Endothelial cell of umbilical vein (primary cell): ENCODE results near the gene MAPK8. TPM values are rescaled to one million over a fixed set of nuclear protein-coding genes. Genes with fewer than 3 reads are reported as not detected.

Experiments
- BruUV-seq: library from RNA; stranded (reverse); fragments of 400-500 nt; replicated peaks from 2 replicates; lab custom pipeline; 2021; lab: Mats Ljungman, UMichigan
- CTCF ChIA-PET: fragments of 300-600, 350-600 bp; sonication (Branson Sonifier 250); formaldehyde crosslinking; loops from one replicate; lab custom pipeline; 2021; ENCODE audit warnings: antibody characterized with exemption, inconsistent platforms; lab: Charles Lee
- POLR2A ChIA-PET: fragments of 300-600, 350-600 bp; sonication (Branson Sonifier 250); formaldehyde crosslinking; loops from one replicate; lab custom pipeline; 2021; ENCODE audit warnings: antibody characterized with exemption, inconsistent platforms; lab: Charles Lee
- DNase-seq: peaks from one replicate; pipeline ENCODE4 v3.0.0-alpha.2; 2011; ENCODE audit warnings: low read depth, low spot score
- FAIRE-seq: peaks from 2 replicates; lab custom pipeline; 2011; peaks lifted over from hg19 to GRCh38; lab: Jason Lieb, UNC
- H2AFZ ChIP-seq: 2 replicates; pipeline ENCODE4 v1.6.0; 2012; ENCODE audit warnings: low read depth, low read length, control low read depth, inconsistent platforms
- H3K27ac ChIP-seq: 2 replicates; pipeline ENCODE4 v1.5.1; 2011; ENCODE audit warnings: low read depth, mild to moderate bottlenecking, control low read depth, low read length, moderate library complexity; ENCODE audit not compliant: insufficient read depth
- H3K27me3 ChIP-seq, 2 experiments: 2 replicates each; pipeline versions ENCODE4 v1.6.0 to v1.6.1; 2011; ENCODE audit warnings: low read length in 2 of 2, mixed read lengths in 1 of 2; ENCODE audit not compliant: control insufficient read depth in 2 of 2, insufficient read depth in 2 of 2
- H3K36me3 ChIP-seq, 2 experiments: 2 replicates in 1 of 2; 3 replicates in 1 of 2; pipeline ENCODE4 v1.5.1; 2011; ENCODE audit warnings: low read length in 2 of 2, mild to moderate bottlenecking in 1 of 2, moderate library complexity in 1 of 2; ENCODE audit not compliant: control insufficient read depth in 2 of 2, insufficient read depth in 2 of 2; ENCODE audit errors: extremely low read depth in 1 of 2
- H3K4me1 ChIP-seq: 3 replicates; pipeline ENCODE4 v1.5.1; 2011; ENCODE audit warnings: mild to moderate bottlenecking, low read length; ENCODE audit not compliant: control insufficient read depth, insufficient read depth; ENCODE audit errors: extremely low read depth
- H3K4me2 ChIP-seq: 2 replicates; pipeline ENCODE4 v1.6.1; 2011; ENCODE audit warnings: low read length, control low read depth, mixed read lengths; ENCODE audit not compliant: insufficient read depth
- H3K4me3 ChIP-seq, 3 experiments: fragments of 200-600 bp in 1 of 3; sonication (generic), shearing (Covaris generic) in 1 of 3; replicated peaks in 1 of 3; 2 replicates each; pipeline ENCODE4 v1.5.1; 2011 to 2016; ENCODE audit warnings: control low read depth in 3 of 3, low read length in 3 of 3, mild to moderate bottlenecking in 2 of 3, inconsistent platforms in 1 of 3, low read depth in 1 of 3, moderate library complexity in 1 of 3; ENCODE audit not compliant: insufficient read depth in 1 of 3
- H3K79me2 ChIP-seq: 2 replicates; pipeline ENCODE4 v1.6.0; 2012; ENCODE audit warnings: low read length, inconsistent platforms; ENCODE audit not compliant: control insufficient read depth, insufficient read depth
- H3K9ac ChIP-seq: replicated peaks from 2 replicates; pipeline ENCODE3; 2011; ENCODE audit warnings: low read length, control low read depth; ENCODE audit not compliant: insufficient read depth; ENCODE audit errors: extremely low read depth
- H3K9me1 ChIP-seq: replicated peaks from 3 replicates; pipeline ENCODE4 v1.6.0; 2011; ENCODE audit warnings: mild to moderate bottlenecking, low read length; ENCODE audit not compliant: control insufficient read depth, insufficient read depth; ENCODE audit errors: extremely low read depth
- H3K9me3 ChIP-seq: replicated peaks from 2 replicates; pipeline ENCODE4 v1.5.1; 2012; ENCODE audit warnings: low read length, inconsistent platforms; ENCODE audit not compliant: control insufficient read depth, insufficient read depth
- H4K20me1 ChIP-seq: replicated peaks from 2 replicates; pipeline ENCODE3; 2011; ENCODE audit warnings: mild to moderate bottlenecking, low read length; ENCODE audit not compliant: control insufficient read depth, insufficient read depth; ENCODE audit errors: extremely low read depth
- EZH2 ChIP-seq: IDR thresholded peaks from 2 replicates; pipeline ENCODE4 v1.6.1; 2012; ENCODE audit warnings: borderline replicate concordance, low read depth, mild to moderate bottlenecking, moderate library complexity, low read length, inconsistent platforms; ENCODE audit not compliant: severe bottlenecking
- FOS ChIP-seq: IDR thresholded peaks from 2 replicates; pipeline ENCODE4 v1.6.1; 2011; ENCODE audit warnings: mild to moderate bottlenecking, low read length, moderate library complexity, borderline replicate concordance; ENCODE audit not compliant: insufficient read depth
- GATA2 ChIP-seq: IDR thresholded peaks from 2 replicates; pipeline ENCODE4 v1.7.0; 2011; ENCODE audit warnings: low read depth, mild to moderate bottlenecking, moderate library complexity, mixed read lengths, low read length; ENCODE audit not compliant: insufficient read length, insufficient read depth
- JUN ChIP-seq: IDR thresholded peaks from 2 replicates; pipeline ENCODE4 v1.6.1; 2011; ENCODE audit warnings: borderline replicate concordance, low read depth; ENCODE audit not compliant: insufficient read length, insufficient read depth
- MYC ChIP-seq: IDR thresholded peaks from one replicate; pipeline ENCODE4 v1.6.1; 2011; ENCODE audit warnings: mild to moderate bottlenecking, low read depth, low read length
- POLR2A ChIP-seq: IDR thresholded peaks from 2 replicates; pipeline ENCODE4 v1.6.1; 2012; ENCODE audit warnings: low read depth, mild to moderate bottlenecking, control low read depth, low read length
- POLR2AphosphoS5 ChIP-seq: IDR thresholded peaks from 2 replicates; pipeline ENCODE4 v1.6.1; 2012; ENCODE audit warnings: low read depth, mild to moderate bottlenecking, control low read depth, low read length, moderate library complexity; ENCODE audit not compliant: insufficient read depth
- dilution Hi-C: fragments of 300-500 bp; cut with MboI; formaldehyde crosslinking; loops from one replicate; pipeline ENCODE4 v1.15.0; 2019; ENCODE audit warnings: low sequenced_read_pairs; ENCODE audit not compliant: extremely low pct_ligation_motif_present
- intact Hi-C: fragments of 100-400 bp; cut with micrococcal nuclease; formaldehyde crosslinking; loops from one replicate; pipeline ENCODE4 v1.10.0; 2022
- polyA plus RNA-seq, 4 experiments: library from polyadenylated mRNA; depleted of rRNA in 3 of 4; stranded (reverse) in 3 of 4; unstranded in 1 of 4; fragments of >200 nt; gene quantifications; 2 replicates each; pipeline versions ENCODE4 v1.2.1 to v1.2.3, GENCODE V29; 2011 to 2012; ENCODE audit warnings: missing spikeins in 1 of 4
- total RNA-seq: library from RNA; stranded (reverse); gene quantifications from 2 replicates; pipeline ENCODE4 v1.2.3, GENCODE V29; 2021
- TF ChIP-seq, protein P1 (sequence below), 2 donors: IDR thresholded peaks; 1 replicate in 1 of 2; 2 replicates in 1 of 2; pipeline ENCODE4 v1.5.1; 2011; ENCODE audit warnings: low read length in 2 of 2, mild to moderate bottlenecking in 2 of 2, moderate library complexity in 2 of 2, control low read depth in 1 of 2, inconsistent platforms in 1 of 2, low read depth in 1 of 2; ENCODE audit not compliant: insufficient read depth in 1 of 2; ENCODE audit errors: extremely low read depth in 1 of 2
- TF ChIP-seq, protein P2 (sequence below): IDR thresholded peaks from 2 replicates; pipeline ENCODE4 v1.6.1; 2011; ENCODE audit not compliant: insufficient read depth, insufficient read length

MAPK8 gene
- total and polyA plus RNA-seq, 2 donors (not counting 3 experiments of a cell fraction or from before 2014, with no cell fraction given): 25.3 to 56.2 TPM

DNA sequence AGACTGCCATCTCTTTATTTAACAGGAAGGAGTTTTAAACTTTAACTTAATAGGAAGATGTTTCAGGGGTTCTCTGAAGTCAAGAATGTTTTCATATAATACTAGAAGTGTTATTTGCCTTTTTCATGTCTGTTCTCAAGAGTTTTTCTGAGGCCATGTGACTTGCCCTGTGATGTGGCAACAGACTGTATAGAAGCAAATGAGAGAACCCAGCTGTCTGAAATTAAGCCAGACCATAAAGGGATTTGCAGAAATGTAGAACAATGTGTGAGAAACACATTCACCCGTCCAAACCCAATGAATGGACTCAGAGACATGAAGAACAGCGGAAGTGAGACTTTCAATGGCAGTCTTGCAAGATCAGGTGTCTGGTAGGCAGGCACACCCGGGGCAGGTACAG is 23.8 kb downstream of the MAPK8 start:
- dilution Hi-C loops: no loop called here
- no peak overlapping the region for H3K9ac ChIP-seq
- H3K4me3 ChIP-seq: no peak overlapping the region
- no peaks in the 10 kb centered on the region for H3K36me3 ChIP-seq
- DNase-seq (no peak), FAIRE-seq (no peak)
- no peak overlapping the region for H3K4me2 ChIP-seq
- no peaks in the 10 kb centered on the region for H3K9me1 ChIP-seq
- H3K79me2 ChIP-seq: peaks cover 42% of the 10 kb centered on the region
- TF ChIP-seq MYC (no peak), GATA2 (no peak), JUN (no peak)
- ChIA-PET POLR2A (no interaction called here), CTCF (no interaction called here)
- H3K9me3 ChIP-seq: no peaks in the 10 kb centered on the region
- no peak overlapping the region for H3K27ac ChIP-seq
- H4K20me1 ChIP-seq: peaks cover 4% of the 10 kb centered on the region
- H2AFZ ChIP-seq: no peak overlapping the region
- intact Hi-C loops: no loop called here
- H3K27me3 ChIP-seq: no peaks in the 10 kb centered on the region
- H3K4me1 ChIP-seq: no peaks in the 10 kb centered on the region
- BruUV-seq: no TSS peak

DNA sequence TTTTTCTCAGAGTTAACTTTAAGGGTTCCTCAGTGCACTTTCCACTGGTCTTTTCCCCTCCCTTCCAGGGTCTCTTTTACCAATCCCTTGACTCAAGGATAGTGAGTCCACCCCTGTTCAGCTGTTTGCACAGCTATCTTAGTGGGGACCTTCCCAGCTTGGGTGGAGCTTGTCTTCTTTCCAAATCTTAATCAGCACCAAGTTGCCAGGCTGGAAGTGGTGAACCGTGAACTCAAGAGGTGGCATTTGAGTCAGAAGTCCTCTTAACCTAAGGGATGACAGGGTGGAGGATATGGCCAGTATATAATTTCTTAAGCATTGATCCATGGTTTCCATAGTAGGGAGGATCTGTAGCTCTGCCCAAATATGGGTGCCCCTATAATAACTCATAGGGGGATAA is 25.0 kb downstream of the MAPK8 start:
- no peaks in the 10 kb centered on the region for H3K4me1 ChIP-seq
- DNase-seq: no peak
- H2AFZ ChIP-seq: no peak overlapping the region
- peaks cover 33% of the 10 kb centered on the region for H3K79me2 ChIP-seq
- no peaks in the 10 kb centered on the region for H3K27me3 ChIP-seq
- ChIA-PET CTCF (no interaction called here), POLR2A (no interaction called here)
- H3K9ac ChIP-seq: no peak overlapping the region
- intact Hi-C loops: no loop called here
- H3K27ac ChIP-seq: no peak overlapping the region
- H3K9me1 ChIP-seq: no peaks in the 10 kb centered on the region
- H4K20me1 ChIP-seq: peaks cover 4% of the 10 kb centered on the region
- no peak overlapping the region for H3K4me2 ChIP-seq
- no peaks in the 10 kb centered on the region for H3K36me3 ChIP-seq
- dilution Hi-C loops: no loop called here
- no TSS peak for BruUV-seq
- H3K4me3 ChIP-seq: no peak overlapping the region
- TF ChIP-seq POLR2A (no peak), MYC (no peak), EZH2 (no peak), FOS (no peak), JUN (no peak), POLR2AphosphoS5 (no peak), GATA2 (no peak)
- TF ChIP-seq, protein P1, sequence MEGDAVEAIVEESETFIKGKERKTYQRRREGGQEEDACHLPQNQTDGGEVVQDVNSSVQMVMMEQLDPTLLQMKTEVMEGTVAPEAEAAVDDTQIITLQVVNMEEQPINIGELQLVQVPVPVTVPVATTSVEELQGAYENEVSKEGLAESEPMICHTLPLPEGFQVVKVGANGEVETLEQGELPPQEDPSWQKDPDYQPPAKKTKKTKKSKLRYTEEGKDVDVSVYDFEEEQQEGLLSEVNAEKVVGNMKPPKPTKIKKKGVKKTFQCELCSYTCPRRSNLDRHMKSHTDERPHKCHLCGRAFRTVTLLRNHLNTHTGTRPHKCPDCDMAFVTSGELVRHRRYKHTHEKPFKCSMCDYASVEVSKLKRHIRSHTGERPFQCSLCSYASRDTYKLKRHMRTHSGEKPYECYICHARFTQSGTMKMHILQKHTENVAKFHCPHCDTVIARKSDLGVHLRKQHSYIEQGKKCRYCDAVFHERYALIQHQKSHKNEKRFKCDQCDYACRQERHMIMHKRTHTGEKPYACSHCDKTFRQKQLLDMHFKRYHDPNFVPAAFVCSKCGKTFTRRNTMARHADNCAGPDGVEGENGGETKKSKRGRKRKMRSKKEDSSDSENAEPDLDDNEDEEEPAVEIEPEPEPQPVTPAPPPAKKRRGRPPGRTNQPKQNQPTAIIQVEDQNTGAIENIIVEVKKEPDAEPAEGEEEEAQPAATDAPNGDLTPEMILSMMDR (IDR thresholded peaks at IDR 0.05; ENCODE audit: extremely low read depth in 1 of 2, insufficient read depth in 1 of 2, low read depth in 1 of 2, low read length in 2 of 2): no peak
- TF ChIP-seq, protein P2, sequence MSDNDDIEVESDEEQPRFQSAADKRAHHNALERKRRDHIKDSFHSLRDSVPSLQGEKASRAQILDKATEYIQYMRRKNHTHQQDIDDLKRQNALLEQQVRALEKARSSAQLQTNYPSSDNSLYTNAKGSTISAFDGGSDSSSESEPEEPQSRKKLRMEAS: no peak
- FAIRE-seq: no peak
- no peaks in the 10 kb centered on the region for H3K9me3 ChIP-seq
